Esophagus muscularis mucosa (tissue), 4 donors: ENCODE data around the gene OR51S1. TPM values are rescaled to one million over a fixed set of nuclear protein-coding genes. Genes with fewer than 3 reads are reported as not detected.
"Not testable (repeated sequence)": the region's sequence is repeated elsewhere in the genome, so short reads cannot be mapped to it uniquely, and the experiment has no call there.

ENCODE experiments used
- DNase-seq: peaks from one replicate; pipeline ENCODE4 v3.0.0-alpha.2; 2017; ENCODE audit errors: extremely low spot score
- H3K27ac ChIP-seq, 4 donors: fragments of 200-600 bp; sonication (generic); replicated peaks in 1 of 4; 1 replicate in 3 of 4; 2 replicates in 1 of 4; pipeline ENCODE4 v1.5.1; 2016 to 2019; ENCODE audit warnings: mild to moderate bottlenecking in 1 of 4
- H3K27me3 ChIP-seq, 4 donors: fragments of 200-600 bp; sonication (generic); one replicate each; pipeline versions ENCODE4 v1.5.1 to v1.6.0; 2016 to 2019
- H3K36me3 ChIP-seq, 4 donors: fragments of 200-600 bp; sonication (generic); one replicate each; pipeline ENCODE4 v1.5.1; 2016 to 2019
- H3K4me1 ChIP-seq, 4 donors: fragments of 200-600 bp; sonication (generic); one replicate each; pipeline ENCODE4 v1.5.1; 2016 to 2019
- H3K4me3 ChIP-seq, 4 donors: fragments of 200-600 bp; sonication (generic); 1 replicate in 2 of 4; 2 replicates in 2 of 4; pipeline ENCODE4 v1.5.1; 2016 to 2019; ENCODE audit warnings: mild to moderate bottlenecking in 4 of 4, moderate library complexity in 1 of 4
- H3K9me3 ChIP-seq, 4 donors: fragments of 200-600 bp; sonication (generic); 1 replicate in 3 of 4; 2 replicates in 1 of 4; pipeline ENCODE4 v1.5.1; 2016 to 2019
- CTCF ChIP-seq, 3 experiments: fragments of 200-600 bp in 2 of 3; fragments of 450-650 bp in 1 of 3; sonication (generic) in 2 of 3; IDR thresholded peaks; one replicate each; pipeline ENCODE4 v1.5.1; 2017 to 2019; ENCODE audit warnings: antibody characterized with exemption in 3 of 3, mild to moderate bottlenecking in 2 of 3, moderate library complexity in 1 of 3
- EP300 ChIP-seq: sonication (generic); formaldehyde crosslinking; IDR thresholded peaks from one replicate; pipeline ENCODE4 v1.6.1; 2017; ENCODE audit warnings: antibody characterized with exemption
- POLR2A ChIP-seq: fragments of 450-650 bp; IDR thresholded peaks from one replicate; pipeline ENCODE4 v1.6.1; 2017; ENCODE audit warnings: antibody characterized with exemption, moderate library complexity, mild to moderate bottlenecking, low read depth
- POLR2AphosphoS5 ChIP-seq, 2 donors: sonication (generic); formaldehyde crosslinking; IDR thresholded peaks; one replicate each; pipeline ENCODE4 v1.6.1; 2017; ENCODE audit warnings: antibody characterized with exemption in 2 of 2
- WGBS: methylation state at CpG from one replicate; pipeline ENCODE4 v1.1.5; 2018; 5-methylcytosine and 5-hydroxymethylcytosine counted together
- intact Hi-C: fragments of 100-400 bp; cut with DNase I; formaldehyde crosslinking; loops from one replicate; pipeline ENCODE4 v1.15.1; 2023
- total RNA-seq, 4 donors: library from RNA; depleted of rRNA; stranded (reverse); fragments of >200 nt; gene quantifications; one replicate each; pipeline versions ENCODE4 v1.1.0 to v1.2.1, GENCODE V29; 2016

OR51S1 gene
- total RNA-seq, 4 donors from 2014 or later, result not detected

GRCh38 chr11:4863876-4864275, 14.9 kb upstream of the OR51S1 start:
- WGBS, result 71% methylated on average over 4 of the region's 4 CpGs
- no peaks in the 10 kb centered on the region for H3K4me1 ChIP-seq
- DNase-seq, result no peak
- H3K36me3 ChIP-seq, result no peaks in the 10 kb centered on the region
- no peak for TF ChIP-seq CTCF (IDR thresholded peaks at IDR 0.05)
- H3K9me3 ChIP-seq, result peaks cover 0 to 6% (median 0%) of the 10 kb centered on the region in 4 donors
- H3K27me3 ChIP-seq, result no peaks in the 10 kb centered on the region
- H3K4me3 ChIP-seq, result no peak overlapping the region
- no peak overlapping the region for H3K27ac ChIP-seq
- intact Hi-C loops, result no loop called here

GRCh38 chr11:4862447-4863236, 13.6 kb upstream of the OR51S1 start:
- TF ChIP-seq POLR2A (no peak), POLR2AphosphoS5 (IDR thresholded peaks at IDR 0.05) (no peak), EP300 (no peak), CTCF (IDR thresholded peaks at IDR 0.05) (no peak)
- Histone ChIP-seq H3K27ac (no peak overlapping the region), H3K4me3 (no peak overlapping the region), H3K4me1 (no peaks in the 10 kb centered on the region), H3K36me3 (no peaks in the 10 kb centered on the region), H3K9me3 (peaks cover 0 to 6% (median 0%) of the 10 kb centered on the region in 4 donors), H3K27me3 (no peaks in the 10 kb centered on the region)
- DNase-seq, result no peak
- intact Hi-C loops, result no loop called here

- H3K9me3 ChIP-seq, H3K4me3 ChIP-seq, H3K4me1 ChIP-seq, H3K27ac ChIP-seq, H3K27me3 ChIP-seq, H3K36me3 ChIP-seq, intact Hi-C loops, DNase-seq: not testable (repeated sequence)
- 83% methylated on average over 7 of the region's 7 CpGs for WGBS
Measured at GRCh38 chr11:4854286-4854685, 5.3 kb upstream of the OR51S1 start.

- TF ChIP-seq CTCF (IDR thresholded peaks at IDR 0.05) (no peak), EP300 (no peak), POLR2A (no peak), POLR2AphosphoS5 (IDR thresholded peaks at IDR 0.05) (no peak)
- Histone ChIP-seq H3K36me3 (no peaks in the 10 kb centered on the region), H3K9me3 (no peaks in the 10 kb centered on the region), H3K27ac (no peak overlapping the region), H3K4me1 (peaks cover 0 to 6% (median 2%) of the 10 kb centered on the region in 4 donors), H3K4me3 (no peak overlapping the region), H3K27me3 (no peaks in the 10 kb centered on the region)
- 10% methylated on average over 4 of the region's 4 CpGs for WGBS
- no peak for DNase-seq
- intact Hi-C loops, result no loop called here
Measured at GRCh38 chr11:4851033-4851432, 2.0 kb upstream of the OR51S1 start.

GRCh38 chr11:4839851-4840549, 9.0 kb downstream of the OR51S1 start:
- H3K27me3 ChIP-seq, result no peaks in the 10 kb centered on the region
- TF ChIP-seq POLR2A, result no peak
- TF ChIP-seq EP300, result no peak
- no peak for TF ChIP-seq POLR2AphosphoS5 (IDR thresholded peaks at IDR 0.05)
- TF ChIP-seq CTCF (IDR thresholded peaks at IDR 0.05), result no peak
- H3K4me3 ChIP-seq, result no peak overlapping the region
- H3K9me3 ChIP-seq, result no peaks in the 10 kb centered on the region
- intact Hi-C loops, result no loop called here
- DNase-seq, result no peak
- no peaks in the 10 kb centered on the region for H3K4me1 ChIP-seq
- H3K36me3 ChIP-seq, result no peaks in the 10 kb centered on the region
- WGBS, result 94% methylated on average over 2 of the region's 2 CpGs
- no peak overlapping the region for H3K27ac ChIP-seq
